ENCODE data around the gene PHAX.

PHAX gene

DNA sequence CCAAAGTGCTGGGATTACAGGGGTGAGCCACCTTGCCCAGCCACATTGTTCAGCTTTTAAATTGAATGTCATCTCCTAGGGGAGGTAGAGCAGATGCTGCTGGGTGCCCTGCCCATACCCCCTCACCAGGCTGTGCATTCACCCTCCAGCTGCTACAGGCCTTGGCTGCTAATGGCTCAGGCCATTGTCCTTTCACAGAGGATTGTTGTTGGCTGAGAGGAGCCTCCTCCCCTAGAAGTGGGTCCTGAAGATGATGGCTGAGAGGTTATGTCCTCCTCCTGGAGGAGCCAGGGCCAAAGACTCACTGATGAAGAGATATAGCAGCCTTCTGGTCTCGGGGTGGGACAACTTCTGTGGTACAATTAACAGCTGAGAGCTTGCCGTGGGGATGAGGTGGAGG lies 74.6 kb downstream of the PHAX start:
- 85 to 100% methylated on average over 1 to 2 of the region's 2 CpGs for WGBS, 2 experiments

DNA sequence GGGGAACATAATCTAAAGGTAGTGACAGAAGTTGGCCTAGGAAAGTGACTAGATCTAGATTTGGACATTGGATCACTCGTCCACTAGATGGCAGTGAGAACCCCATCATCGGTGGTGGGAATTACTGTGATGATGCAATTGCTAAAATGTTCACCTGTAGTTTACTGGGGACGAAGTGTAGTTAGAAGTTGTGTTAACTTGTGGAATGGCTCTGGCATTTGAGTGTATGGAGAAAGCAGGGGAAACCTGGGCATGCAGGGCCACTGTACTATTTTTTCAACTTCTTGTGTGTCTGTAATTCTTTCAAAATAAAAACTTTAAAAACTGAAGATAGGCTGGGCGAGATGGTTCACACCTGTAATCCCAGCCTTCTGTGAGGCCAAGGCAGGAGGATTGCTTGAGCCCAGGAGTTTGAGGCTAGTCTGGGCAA lies 75.5 kb downstream of the PHAX start:
- Histone ChIP-seq H3K4me1 (ENCODE audit: control insufficient read depth, insufficient read depth, low read length) (no peaks in the 10 kb centered on the region), H3K36me3 (ENCODE audit: control insufficient read depth, insufficient read depth, low read length) (no peaks in the 10 kb centered on the region), H3K27me3 (ENCODE audit: control insufficient read depth, insufficient read depth, low read length, poor library complexity, severe bottlenecking) (no peaks in the 10 kb centered on the region), H3K4me3 (ENCODE audit: insufficient read depth, low read depth, low read length) (no peak overlapping the region), H3K9me3 (ENCODE audit: control insufficient read depth, low read length) (no peaks in the 10 kb centered on the region), H3K27ac (ENCODE audit: insufficient read depth, low read depth, low read length, poor library complexity, severe bottlenecking) (no peak overlapping the region)
- WGBS, 2 experiments: 36 to 38% methylated on average over 4 of the region's 4 CpGs

More for the DNA sequence above, 74.6 kb downstream of the PHAX start:
- H3K27ac ChIP-seq (ENCODE audit: insufficient read depth, low read depth, low read length, poor library complexity, severe bottlenecking): no peak overlapping the region
- no peak overlapping the region for H3K4me3 ChIP-seq (ENCODE audit: insufficient read depth, low read depth, low read length)
- H3K9me3 ChIP-seq (ENCODE audit: control insufficient read depth, low read length): no peaks in the 10 kb centered on the region
- H3K27me3 ChIP-seq (ENCODE audit: control insufficient read depth, insufficient read depth, low read length, poor library complexity, severe bottlenecking): no peaks in the 10 kb centered on the region
- no peaks in the 10 kb centered on the region for H3K4me1 ChIP-seq (ENCODE audit: control insufficient read depth, insufficient read depth, low read length)
- H3K36me3 ChIP-seq (ENCODE audit: control insufficient read depth, insufficient read depth, low read length): no peaks in the 10 kb centered on the region
